Measurements from ENCODE around the gene ARID1B. TPM values are rescaled to one million over a fixed set of nuclear protein-coding genes. Genes with fewer than 3 reads are reported as not detected.

ARID1B gene
- total and polyA plus RNA-seq, 10 of the 15 experiments (the other 5 are each of a cell fraction or from before 2014, with no cell fraction given) = 24.7 to 133 (median 54.6) TPM

GRCh38 chr6:156804402-156804801 lies 27.2 kb downstream of the ARID1B start:
- POLR2A ChIA-PET = interaction anchor here (0.7 to 1.2 kb wide), 3 partner anchors 8 to 14 kb away, joined by 3 to 14 read pairs (median 4); no protein-coding TSS in a partner anchor
- DNase-seq (ENCODE audit: low read depth, low spot score) (no peak), ATAC-seq (no peak), FAIRE-seq (no peak)
- SMC1A ChIA-PET (ENCODE audit: uncharacterized antibody, unreplicated experiment) = interaction anchor here (0.8 to 3.7 kb wide), 8 partner anchors 9 to 21 kb away, joined by 3 to 26 read pairs (median 4); no protein-coding TSS in a partner anchor
- no peak overlapping the region for H2AFZ ChIP-seq (ENCODE audit: control insufficient read depth, low read depth, low read length)
- H3K4me1 ChIP-seq (ENCODE audit: control insufficient read depth, insufficient read depth, low read length) = peaks cover 17% of the 10 kb centered on the region
- 60% methylated on average over 4 of the region's 4 CpGs for WGBS (ENCODE audit: insufficient coverage, insufficient replicate concordance, low lambda C conversion rate, missing lambda C conversion rate)
- H3K36me3 ChIP-seq (ENCODE audit: control insufficient read depth in 2 of 2, insufficient read depth in 2 of 2, low read length in 1 of 2) = peaks cover 3 to 16% of the 10 kb centered on the region in 2 experiments
- H3K4me2 ChIP-seq (ENCODE audit: control insufficient read depth, insufficient read depth) = no peak overlapping the region
- H3K9ac ChIP-seq (ENCODE audit: control insufficient read depth, insufficient read depth, low read length) = no peak overlapping the region
- TF ChIP-seq ETV6 (conservative IDR thresholded peaks at IDR 0.05 in 1 of 2, IDR thresholded peaks at IDR 0.05 in 1 of 2; ENCODE audit: borderline replicate concordance in 1 of 2, low read depth in 1 of 2) (no peak), STAT1 (conservative IDR thresholded peaks at IDR 0.05) (no peak), FOXK2 (IDR thresholded peaks at IDR 0.05) (no peak), REST (IDR thresholded peaks at IDR 0.05; ENCODE audit: low read depth, low read length) (no peak), SIN3A (IDR thresholded peaks at IDR 0.05; ENCODE audit: low read depth, low read length) (no peak), NRF1 (conservative IDR thresholded peaks at IDR 0.05; ENCODE audit: low read depth, low read length) (no peak), ZBED1 (IDR thresholded peaks at IDR 0.05; ENCODE audit: borderline replicate concordance) (no peak), ZBTB11 (CRISPR knock-in tag; IDR thresholded peaks at IDR 0.05) (no peak), ZNF24 (IDR thresholded peaks at IDR 0.05) (no peak), SRF (IDR thresholded peaks at IDR 0.05; ENCODE audit: low read depth in 2 of 2, low read length in 2 of 2) (no peak), CUX1 (IDR thresholded peaks at IDR 0.05; ENCODE audit: insufficient replicate concordance, low read depth, low read length) (no peak), CREM (IDR thresholded peaks at IDR 0.05; ENCODE audit: low read depth) (no peak)
- BruUV-seq (replicated peaks) = no TSS peak
- H3K4me3 ChIP-seq = no peak overlapping the region
- RAD21 ChIA-PET (ENCODE audit: unreplicated experiment) = no interaction called here
- intact Hi-C loops (cut with micrococcal nuclease; ENCODE audit: unreplicated experiment) (no loop called here), in situ Hi-C loops (cut with MboI) (no loop called here)
- H3K27ac ChIP-seq (ENCODE audit: control insufficient read depth, insufficient read depth) = no peak overlapping the region
- no peaks in the 10 kb centered on the region for H3K27me3 ChIP-seq (replicated peaks in 1 of 2; ENCODE audit: control insufficient read depth in 2 of 2, insufficient read depth in 2 of 2, low read length in 1 of 2)
- peaks cover 2% of the 10 kb centered on the region; the same call in 1 of the 3 replicates for H3K9me3 ChIP-seq (replicated peaks; ENCODE audit: control insufficient read depth, insufficient read depth, low read length)
- CTCF ChIA-PET = interaction anchor here (0.9 to 1.6 kb wide), 3 partner anchors 9 to 135 kb away, joined by 3 to 4 read pairs (median 4); no protein-coding TSS in a partner anchor
- H4K20me1 ChIP-seq (ENCODE audit: control insufficient read depth, insufficient read depth) = 0 out of 2 replicates have a peak, but pooled peaks cover under 1% of the 10 kb centered on the region
- H3K79me2 ChIP-seq (ENCODE audit: control insufficient read depth, insufficient read depth, low read length) = peaks cover 99% of the 10 kb centered on the region

Data from GM12878 (cell line).